ENCODE data around the gene LZTS3. TPM values are rescaled to one million over a fixed set of nuclear protein-coding genes. Genes with fewer than 3 reads are reported as not detected.

The LZTS3 gene
- total and polyA plus RNA-seq, 4 donors: 8.8 to 18.6 (median 13.1) TPM

- 95 to 96% methylated on average over 7 of the region's 7 CpGs for WGBS, 2 donors
- no peak for ATAC-seq (ENCODE audit: insufficient read depth, low FRiP score)
These were observed 39.9 kb upstream of the LZTS3 start for GRCh38 chr20:3213226-3213625.

GRCh38 chr20:3210346-3210745 lies 37.0 kb upstream of the LZTS3 start:
- ATAC-seq (ENCODE audit: insufficient read depth, low FRiP score): no peak
- peak overlapping the region; percentile 65 to 82 for H3K9ac ChIP-seq (ENCODE audit: insufficient read depth in 1 of 2, low read length in 2 of 2)
- peaks cover 0 to 18% (median 7%) of the 10 kb centered on the region in 5 donors for H3K4me1 ChIP-seq (ENCODE audit: control insufficient read depth in 5 of 5, insufficient read depth in 5 of 5, low read length in 5 of 5)
- no peak overlapping the region for H3K27ac ChIP-seq (ENCODE audit: low read depth in 1 of 2, low read length in 1 of 2)
- H3K36me3 ChIP-seq (ENCODE audit: control insufficient read depth in 4 of 4, insufficient read depth in 4 of 4, low read length in 4 of 4): peaks cover 0 to 19% (median 5%) of the 10 kb centered on the region in 4 donors
- no peaks in the 10 kb centered on the region for H3K9me3 ChIP-seq (ENCODE audit: control insufficient read depth in 4 of 4, insufficient read depth in 3 of 4, low read length in 3 of 4)
- DNase-seq: no peak
- H3K4me3 ChIP-seq: no peak overlapping the region
- no peaks in the 10 kb centered on the region for H3K27me3 ChIP-seq (ENCODE audit: control insufficient read depth in 3 of 3, insufficient read depth in 3 of 3, low read length in 2 of 3)
- no peak for TF ChIP-seq CTCF (IDR thresholded peaks at IDR 0.05; ENCODE audit: control extremely low read depth, extremely low read depth)
- 76 to 87% methylated on average over 2 of the region's 2 CpGs for WGBS, 2 donors

More at GRCh38 chr20:3213226-3213625, 39.9 kb upstream of the LZTS3 start:
- DNase-seq: no peak
- TF ChIP-seq CTCF (IDR thresholded peaks at IDR 0.05; ENCODE audit: control extremely low read depth, extremely low read depth): no peak
- H3K9ac ChIP-seq (ENCODE audit: insufficient read depth in 1 of 2, low read length in 2 of 2): no peak overlapping the region
- H3K27ac ChIP-seq (ENCODE audit: low read depth in 1 of 2, low read length in 1 of 2): no peak overlapping the region
- H3K4me1 ChIP-seq (ENCODE audit: control insufficient read depth in 5 of 5, insufficient read depth in 5 of 5, low read length in 5 of 5): peaks cover 0 to 16% (median 7%) of the 10 kb centered on the region in 5 donors
- no peaks in the 10 kb centered on the region for H3K9me3 ChIP-seq (ENCODE audit: control insufficient read depth in 4 of 4, insufficient read depth in 3 of 4, low read length in 3 of 4)
- no peaks in the 10 kb centered on the region for H3K27me3 ChIP-seq (ENCODE audit: control insufficient read depth in 3 of 3, insufficient read depth in 3 of 3, low read length in 2 of 3)
- H3K4me3 ChIP-seq: no peak overlapping the region
- H3K36me3 ChIP-seq (ENCODE audit: control insufficient read depth in 4 of 4, insufficient read depth in 4 of 4, low read length in 4 of 4): peaks cover 0 to 20% (median 9%) of the 10 kb centered on the region in 4 donors

GRCh38 chr20:3209946-3210317 lies 36.6 kb upstream of the LZTS3 start:
- Histone ChIP-seq H3K27me3 (ENCODE audit: control insufficient read depth in 3 of 3, insufficient read depth in 3 of 3, low read length in 2 of 3) (no peaks in the 10 kb centered on the region), H3K4me1 (ENCODE audit: control insufficient read depth in 5 of 5, insufficient read depth in 5 of 5, low read length in 5 of 5) (peaks cover 0 to 18% (median 7%) of the 10 kb centered on the region in 5 donors), H3K36me3 (ENCODE audit: control insufficient read depth in 4 of 4, insufficient read depth in 4 of 4, low read length in 4 of 4) (peaks cover 0 to 16% (median 4%) of the 10 kb centered on the region in 4 donors), H3K9ac (ENCODE audit: insufficient read depth in 1 of 2, low read length in 2 of 2) (peak overlapping the region; percentile 82 to 89), H3K9me3 (ENCODE audit: control insufficient read depth in 4 of 4, insufficient read depth in 3 of 4, low read length in 3 of 4) (no peaks in the 10 kb centered on the region), H3K27ac (ENCODE audit: low read depth in 1 of 2, low read length in 1 of 2) (peak overlapping the region; percentile 76 to 78), H3K4me3 (peak overlapping the region; percentile 69)
- 2% methylated on average over 10 of the region's 10 CpGs for WGBS, 2 donors
- no peak for DNase-seq
- TF ChIP-seq CTCF (IDR thresholded peaks at IDR 0.05; ENCODE audit: control extremely low read depth, extremely low read depth): no peak
- no peak for ATAC-seq (ENCODE audit: insufficient read depth, low FRiP score)
